HG02588 (cell line): ENCODE data around the gene MIOS.
"Not testable (repeated sequence)": the region's sequence is repeated elsewhere in the genome, so short reads cannot be mapped to it uniquely, and the experiment has no call there.

Experiments
- ATAC-seq: cut with Tn5 transposase; IDR thresholded peaks from one replicate; pipeline ENCODE4 v1.9.1; 2021; ENCODE audit warnings: mild to moderate bottlenecking, moderate library complexity; ENCODE audit not compliant: unreplicated experiment

The MIOS gene

GRCh38 chr7:7554021-7554432, 12.7 kb upstream of the MIOS start:
- no peak for ATAC-seq

GRCh38 chr7:7554649-7555575, 11.8 kb upstream of the MIOS start:
- no peak for ATAC-seq

- no peak for ATAC-seq
These were observed 9.8 kb upstream of the MIOS start for GRCh38 chr7:7556852-7557251.

- no peak for ATAC-seq
These were observed 9.4 kb upstream of the MIOS start for GRCh38 chr7:7557252-7557651.

- not testable (repeated sequence) for ATAC-seq
These were observed 5.1 kb upstream of the MIOS start for GRCh38 chr7:7561591-7561990.

GRCh38 chr7:7562736-7563135, 3.9 kb upstream of the MIOS start:
- no peak for ATAC-seq

- ATAC-seq: no peak
These were observed 3.4 kb upstream of the MIOS start for GRCh38 chr7:7563269-7563668.

GRCh38 chr7:7563813-7564212, 2.9 kb upstream of the MIOS start:
- no peak for ATAC-seq

GRCh38 chr7:7564323-7564780, 2.3 kb upstream of the MIOS start:
- ATAC-seq: no peak

GRCh38 chr7:7565018-7565680, 1.5 kb upstream of the MIOS start:
- ATAC-seq: no peak

GRCh38 chr7:7565746-7566650, 686 bp upstream of the MIOS start:
- ATAC-seq: peak; percentile 26

- ATAC-seq: no peak
These were observed 1.3 kb downstream of the MIOS start for GRCh38 chr7:7567898-7568531.

GRCh38 chr7:7568553-7568952, 1.9 kb downstream of the MIOS start:
- no peak for ATAC-seq

GRCh38 chr7:7569081-7569527, 2.4 kb downstream of the MIOS start:
- ATAC-seq: peak; percentile 31

GRCh38 chr7:7569615-7570014, 2.9 kb downstream of the MIOS start:
- ATAC-seq: no peak

GRCh38 chr7:7570584-7570983, 3.9 kb downstream of the MIOS start:
- no peak for ATAC-seq

GRCh38 chr7:7573701-7574100, 7.0 kb downstream of the MIOS start:
- no peak for ATAC-seq

GRCh38 chr7:7576344-7576743, 9.7 kb downstream of the MIOS start:
- no peak for ATAC-seq

- no peak for ATAC-seq
These were observed 11.2 kb downstream of the MIOS start for GRCh38 chr7:7577888-7578287.

GRCh38 chr7:7579638-7580037, 13.0 kb downstream of the MIOS start:
- no peak for ATAC-seq
